IPS-20b (cell line): ENCODE data around the gene EVI5L.
"Not testable (repeated sequence)": the region's sequence is repeated elsewhere in the genome, so short reads cannot be mapped to it uniquely, and the experiment has no call there.

ENCODE experiments used
- H3K27ac ChIP-seq: one replicate; pipeline ENCODE4 v1.5.1; 2013; ENCODE audit warnings: low read length
- H3K27me3 ChIP-seq: 2 replicates; pipeline ENCODE4 v1.6.1; 2013; ENCODE audit warnings: mild to moderate bottlenecking, low read length, inconsistent platforms; ENCODE audit not compliant: insufficient read depth
- H3K36me3 ChIP-seq: 2 replicates; pipeline ENCODE4 v1.6.1; 2013; ENCODE audit warnings: low read depth, mild to moderate bottlenecking, inconsistent platforms, low read length, moderate library complexity; ENCODE audit not compliant: insufficient read depth
- H3K4me1 ChIP-seq: 2 replicates; pipeline ENCODE4 v1.6.1; 2013; ENCODE audit warnings: mild to moderate bottlenecking, control low read depth, inconsistent platforms, low read length, moderate library complexity; ENCODE audit not compliant: insufficient read depth
- H3K4me3 ChIP-seq: 2 replicates; pipeline ENCODE4 v1.5.1; 2013; ENCODE audit warnings: mild to moderate bottlenecking, low read length, inconsistent platforms
- H3K9ac ChIP-seq: 2 replicates; pipeline ENCODE4 v1.6.1; 2013; ENCODE audit warnings: low read depth, mild to moderate bottlenecking, inconsistent platforms, low read length, moderate library complexity
- H3K9me3 ChIP-seq: 2 replicates; pipeline ENCODE4 v1.6.1; 2013; ENCODE audit warnings: mild to moderate bottlenecking, low read depth, low read length, inconsistent platforms; ENCODE audit not compliant: insufficient read depth

Gene EVI5L

GRCh38 chr19:7792701-7793100 lies 37.3 kb upstream of the EVI5L start:
- not testable (repeated sequence) for H3K9ac ChIP-seq, H3K27ac ChIP-seq, H3K4me1 ChIP-seq, H3K4me3 ChIP-seq, H3K36me3 ChIP-seq, H3K9me3 ChIP-seq
- H3K27me3 ChIP-seq = peaks cover 33% of the 10 kb centered on the region

GRCh38 chr19:7793493-7793892 lies 36.5 kb upstream of the EVI5L start:
- Histone ChIP-seq H3K4me1 (peaks cover 3% of the 10 kb centered on the region), H3K4me3 (no peak overlapping the region), H3K36me3 (no peaks in the 10 kb centered on the region), H3K27me3 (peaks cover 26% of the 10 kb centered on the region), H3K9me3 (no peaks in the 10 kb centered on the region), H3K9ac (no peak overlapping the region), H3K27ac (no peak overlapping the region)

GRCh38 chr19:7795555-7796161 lies 34.4 kb upstream of the EVI5L start:
- Histone ChIP-seq H3K27ac (no peak overlapping the region), H3K36me3 (no peaks in the 10 kb centered on the region), H3K4me3 (no peak overlapping the region), H3K27me3 (peaks cover 9% of the 10 kb centered on the region), H3K9ac (no peak overlapping the region), H3K9me3 (no peaks in the 10 kb centered on the region), H3K4me1 (peaks cover 8% of the 10 kb centered on the region)

- Histone ChIP-seq H3K4me3 (peak overlapping the region; percentile 54; the same call in 1 of the 2 replicates), H3K27me3 (peaks cover 6% of the 10 kb centered on the region), H3K9ac (peak overlapping the region; percentile 43; the same call in 1 of the 2 replicates), H3K36me3 (no peaks in the 10 kb centered on the region), H3K9me3 (peaks cover 16% of the 10 kb centered on the region; the same call in 1 of the 2 replicates), H3K4me1 (peaks cover 8% of the 10 kb centered on the region), H3K27ac (no peak overlapping the region)
Observed at GRCh38 chr19:7799640-7800355, 30.2 kb upstream of the EVI5L start.

- Histone ChIP-seq H3K27me3 (peaks cover 6% of the 10 kb centered on the region), H3K27ac (no peak overlapping the region), H3K36me3 (no peaks in the 10 kb centered on the region), H3K9me3 (peaks cover 16% of the 10 kb centered on the region; the same call in 1 of the 2 replicates), H3K4me1 (peaks cover 8% of the 10 kb centered on the region), H3K4me3 (no peak overlapping the region), H3K9ac (no peak overlapping the region)
Observed at GRCh38 chr19:7801020-7801570, 28.9 kb upstream of the EVI5L start.

- H3K4me3 ChIP-seq = no peak overlapping the region
- no peak overlapping the region for H3K9ac ChIP-seq
- H3K27me3 ChIP-seq = no peaks in the 10 kb centered on the region
Observed at GRCh38 chr19:7806234-7806633, 23.8 kb upstream of the EVI5L start.

GRCh38 chr19:7806876-7807275 lies 23.1 kb upstream of the EVI5L start:
- Histone ChIP-seq H3K27me3 (no peaks in the 10 kb centered on the region), H3K9me3 (peaks cover 8% of the 10 kb centered on the region; the same call in 1 of the 2 replicates), H3K9ac (no peak overlapping the region), H3K36me3 (no peaks in the 10 kb centered on the region), H3K27ac (no peak overlapping the region), H3K4me1 (no peaks in the 10 kb centered on the region), H3K4me3 (no peak overlapping the region)

More at GRCh38 chr19:7806234-7806633, 23.8 kb upstream of the EVI5L start:
- Histone ChIP-seq H3K4me1 (no peaks in the 10 kb centered on the region), H3K9me3 (peaks cover 12% of the 10 kb centered on the region; the same call in 1 of the 2 replicates), H3K27ac (no peak overlapping the region), H3K36me3 (no peaks in the 10 kb centered on the region)

- H3K27me3 ChIP-seq = no peaks in the 10 kb centered on the region
- no peak overlapping the region for H3K4me3 ChIP-seq
- H3K9me3 ChIP-seq = no peaks in the 10 kb centered on the region; the same call in 1 of the 2 replicates
- H3K9ac ChIP-seq = no peak overlapping the region
- H3K36me3 ChIP-seq = no peaks in the 10 kb centered on the region
- no peak overlapping the region for H3K27ac ChIP-seq
- H3K4me1 ChIP-seq = no peaks in the 10 kb centered on the region
Observed at GRCh38 chr19:7808108-7808507, 21.9 kb upstream of the EVI5L start.

- no peaks in the 10 kb centered on the region for H3K27me3 ChIP-seq
Observed at GRCh38 chr19:7811989-7812388, 18.0 kb upstream of the EVI5L start.

GRCh38 chr19:7815325-7815724 lies 14.7 kb upstream of the EVI5L start:
- Histone ChIP-seq H3K9ac (no peak overlapping the region), H3K9me3 (peaks cover 6% of the 10 kb centered on the region; the same call in 1 of the 2 replicates), H3K27me3 (peaks cover 4% of the 10 kb centered on the region; the same call in 1 of the 2 replicates), H3K4me3 (no peak overlapping the region), H3K36me3 (no peaks in the 10 kb centered on the region), H3K4me1 (no peaks in the 10 kb centered on the region), H3K27ac (no peak overlapping the region)

More at GRCh38 chr19:7811989-7812388, 18.0 kb upstream of the EVI5L start:
- H3K4me1 ChIP-seq = no peaks in the 10 kb centered on the region
- no peaks in the 10 kb centered on the region for H3K36me3 ChIP-seq
- H3K4me3 ChIP-seq = no peak overlapping the region
- H3K9me3 ChIP-seq = no peaks in the 10 kb centered on the region; the same call in 1 of the 2 replicates
- no peak overlapping the region for H3K27ac ChIP-seq
- no peak overlapping the region for H3K9ac ChIP-seq

- not testable (repeated sequence) for H3K9me3 ChIP-seq, H3K36me3 ChIP-seq, H3K4me1 ChIP-seq, H3K9ac ChIP-seq, H3K4me3 ChIP-seq, H3K27ac ChIP-seq, H3K27me3 ChIP-seq
Observed at GRCh38 chr19:7816040-7816439, 14.0 kb upstream of the EVI5L start.

GRCh38 chr19:7817801-7818200 lies 12.2 kb upstream of the EVI5L start:
- H3K4me3 ChIP-seq = no peak overlapping the region
- no peaks in the 10 kb centered on the region for H3K36me3 ChIP-seq
- H3K27ac ChIP-seq = no peak overlapping the region
- peaks cover 8% of the 10 kb centered on the region; the same call in 1 of the 2 replicates for H3K27me3 ChIP-seq
- H3K9ac ChIP-seq = no peak overlapping the region
- no peaks in the 10 kb centered on the region for H3K4me1 ChIP-seq
- H3K9me3 ChIP-seq = peaks cover 6% of the 10 kb centered on the region; the same call in 1 of the 2 replicates
